Tibial nerve (tissue), 3 donors: ENCODE measurements around the gene NCK2.

Experiments
- CTCF ChIP-seq, 5 experiments: fragments of 200-600 bp in 3 of 5; fragments of 450-650 bp in 2 of 5; sonication (generic) in 3 of 5; IDR thresholded peaks; one replicate each; pipeline ENCODE4 v1.5.1; 2016 to 2019; ENCODE audit warnings: antibody characterized with exemption in 5 of 5, mild to moderate bottlenecking in 3 of 5, moderate library complexity in 2 of 5
- POLR2A ChIP-seq, 2 donors: fragments of 450-650 bp; IDR thresholded peaks; one replicate each; pipeline ENCODE4 v1.6.1; 2017; ENCODE audit warnings: antibody characterized with exemption in 2 of 2, mild to moderate bottlenecking in 2 of 2, moderate library complexity in 2 of 2

GRCh38 chr2:105849431-105850179 lies 104.9 kb downstream of the NCK2 start:
- no peak for TF ChIP-seq CTCF (IDR thresholded peaks at IDR 0.05)
- no peak for TF ChIP-seq POLR2A (IDR thresholded peaks at IDR 0.05)
